ENCODE data around the gene FXYD3.

Gene FXYD3

DNA sequence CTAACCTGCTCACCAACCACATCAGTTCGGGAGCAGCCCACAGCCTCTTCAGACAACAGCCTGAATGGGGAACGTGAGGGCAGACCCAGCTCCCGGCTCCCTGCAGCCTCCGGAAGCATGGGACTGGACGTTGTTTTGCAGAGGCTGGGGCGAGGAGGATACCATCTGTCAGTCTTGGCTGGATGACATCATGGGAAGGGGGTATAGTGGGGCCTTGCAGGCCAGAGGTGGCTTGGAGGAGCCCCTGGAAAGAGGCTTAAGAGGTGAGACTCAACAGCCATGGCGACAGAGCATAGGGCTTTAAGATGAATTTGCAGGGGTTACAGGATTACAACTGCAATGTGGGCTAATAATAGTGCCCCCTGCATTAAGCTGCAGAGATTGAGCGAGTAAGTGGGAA, 1.5 kb downstream of the FXYD3 start:
- no peaks in the 10 kb centered on the region for H3K79me2 ChIP-seq (ENCODE audit: low read length)
- H3K4me1 ChIP-seq (ENCODE audit: low read length) = peaks cover 9% of the 10 kb centered on the region
- no peak overlapping the region for H3K4me2 ChIP-seq (ENCODE audit: low read length)
- peaks cover 21% of the 10 kb centered on the region for H3K27me3 ChIP-seq (ENCODE audit: low read depth, low read length)
- no peaks in the 10 kb centered on the region for H3K36me3 ChIP-seq (replicated peaks; ENCODE audit: low read depth, low read length)
- no peak overlapping the region for H3K27ac ChIP-seq (ENCODE audit: low read length)
- H2AFZ ChIP-seq (ENCODE audit: low read depth, low read length) = no peak overlapping the region
- H3K4me3 ChIP-seq (ENCODE audit: low read length) = no peak overlapping the region
- no peaks in the 10 kb centered on the region for H3K9me3 ChIP-seq (ENCODE audit: insufficient read depth, low read length)
- no peak overlapping the region for H3K9ac ChIP-seq (ENCODE audit: low read length)
- TF ChIP-seq EZH2phosphoT487 (IDR thresholded peaks at IDR 0.05; ENCODE audit: low read depth) = no peak
- TF ChIP-seq, protein P1, sequence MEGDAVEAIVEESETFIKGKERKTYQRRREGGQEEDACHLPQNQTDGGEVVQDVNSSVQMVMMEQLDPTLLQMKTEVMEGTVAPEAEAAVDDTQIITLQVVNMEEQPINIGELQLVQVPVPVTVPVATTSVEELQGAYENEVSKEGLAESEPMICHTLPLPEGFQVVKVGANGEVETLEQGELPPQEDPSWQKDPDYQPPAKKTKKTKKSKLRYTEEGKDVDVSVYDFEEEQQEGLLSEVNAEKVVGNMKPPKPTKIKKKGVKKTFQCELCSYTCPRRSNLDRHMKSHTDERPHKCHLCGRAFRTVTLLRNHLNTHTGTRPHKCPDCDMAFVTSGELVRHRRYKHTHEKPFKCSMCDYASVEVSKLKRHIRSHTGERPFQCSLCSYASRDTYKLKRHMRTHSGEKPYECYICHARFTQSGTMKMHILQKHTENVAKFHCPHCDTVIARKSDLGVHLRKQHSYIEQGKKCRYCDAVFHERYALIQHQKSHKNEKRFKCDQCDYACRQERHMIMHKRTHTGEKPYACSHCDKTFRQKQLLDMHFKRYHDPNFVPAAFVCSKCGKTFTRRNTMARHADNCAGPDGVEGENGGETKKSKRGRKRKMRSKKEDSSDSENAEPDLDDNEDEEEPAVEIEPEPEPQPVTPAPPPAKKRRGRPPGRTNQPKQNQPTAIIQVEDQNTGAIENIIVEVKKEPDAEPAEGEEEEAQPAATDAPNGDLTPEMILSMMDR (IDR thresholded peaks at IDR 0.05; ENCODE audit: low read depth, low read length) = no peak
- H4K20me1 ChIP-seq (ENCODE audit: insufficient read depth, low read length) = no peaks in the 10 kb centered on the region

DNA sequence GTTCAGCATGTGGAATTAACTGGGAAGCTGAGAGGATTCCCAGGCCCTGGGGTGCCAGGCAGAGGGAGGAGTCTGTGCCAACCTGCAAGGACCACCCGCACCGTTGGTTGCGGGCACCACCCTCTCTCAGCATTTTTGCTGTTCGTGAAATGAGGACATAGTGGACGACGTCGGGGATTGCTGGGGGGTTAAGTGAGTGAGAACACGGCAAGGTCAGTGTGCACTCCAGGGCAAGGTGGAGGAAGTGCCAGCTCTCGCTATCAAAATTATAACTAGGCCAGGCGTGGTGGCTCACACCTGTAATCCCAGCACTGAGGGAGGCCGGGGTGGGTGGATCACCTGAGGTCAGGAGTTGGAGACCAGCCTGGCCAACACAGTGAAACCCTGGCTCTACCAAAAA, 2.2 kb downstream of the FXYD3 start:
- H3K9ac ChIP-seq (ENCODE audit: low read length) = no peak overlapping the region
- H3K4me2 ChIP-seq (ENCODE audit: low read length) = no peak overlapping the region
- H3K27ac ChIP-seq (ENCODE audit: low read length) = no peak overlapping the region
- H3K36me3 ChIP-seq (replicated peaks; ENCODE audit: low read depth, low read length) = no peaks in the 10 kb centered on the region
- peaks cover 21% of the 10 kb centered on the region for H3K27me3 ChIP-seq (ENCODE audit: low read depth, low read length)
- no peaks in the 10 kb centered on the region for H3K79me2 ChIP-seq (ENCODE audit: low read length)
- H3K4me1 ChIP-seq (ENCODE audit: low read length) = peaks cover 9% of the 10 kb centered on the region
- no peak for TF ChIP-seq EZH2phosphoT487 (IDR thresholded peaks at IDR 0.05; ENCODE audit: low read depth)
- TF ChIP-seq, protein P1 (IDR thresholded peaks at IDR 0.05; ENCODE audit: low read depth, low read length) = no peak
- H3K9me3 ChIP-seq (ENCODE audit: insufficient read depth, low read length) = no peaks in the 10 kb centered on the region
- H4K20me1 ChIP-seq (ENCODE audit: insufficient read depth, low read length) = no peaks in the 10 kb centered on the region
- H2AFZ ChIP-seq (ENCODE audit: low read depth, low read length) = no peak overlapping the region
- no peak overlapping the region for H3K4me3 ChIP-seq (ENCODE audit: low read length)

DNA sequence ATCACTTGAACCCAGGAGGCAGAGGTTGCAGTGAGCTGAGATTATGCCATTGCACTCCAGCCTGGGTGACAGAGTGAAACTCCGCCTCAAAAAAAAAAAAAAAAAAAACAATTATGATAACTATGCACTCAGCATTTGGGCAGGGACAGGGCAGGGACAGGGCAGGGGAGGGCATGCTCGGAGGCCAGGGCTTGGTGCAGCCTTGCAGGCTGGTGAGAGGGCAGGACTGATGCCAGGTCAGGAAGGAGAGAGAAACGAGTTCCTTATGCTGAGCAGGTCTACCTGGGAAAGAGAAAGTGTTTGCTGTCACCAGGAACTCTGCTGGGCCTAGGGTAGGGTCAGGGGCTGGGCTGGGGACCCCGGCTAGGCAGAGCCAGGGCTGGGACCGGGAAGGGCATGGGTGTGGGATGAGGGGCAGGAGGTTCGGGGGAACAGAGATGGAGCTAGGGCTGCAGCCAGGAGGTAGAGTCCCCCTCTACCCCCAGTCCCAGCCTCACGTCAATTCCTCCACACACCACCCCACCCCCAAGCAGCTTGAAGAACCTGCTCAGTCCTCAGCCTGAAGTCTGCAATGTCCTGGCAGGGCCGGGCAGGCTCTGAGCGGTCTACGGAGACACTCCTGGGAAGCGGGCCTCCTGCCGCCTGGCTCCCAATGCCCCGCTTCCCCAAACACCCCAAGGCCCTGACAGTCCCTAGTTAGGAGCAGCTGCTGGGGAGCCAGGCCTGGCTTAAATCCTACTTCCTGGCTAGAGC, 2.8 kb downstream of the FXYD3 start:
- no peak for TF ChIP-seq EZH2phosphoT487 (IDR thresholded peaks at IDR 0.05; ENCODE audit: low read depth)
- no peak overlapping the region for H3K4me2 ChIP-seq (ENCODE audit: low read length)

DNA sequence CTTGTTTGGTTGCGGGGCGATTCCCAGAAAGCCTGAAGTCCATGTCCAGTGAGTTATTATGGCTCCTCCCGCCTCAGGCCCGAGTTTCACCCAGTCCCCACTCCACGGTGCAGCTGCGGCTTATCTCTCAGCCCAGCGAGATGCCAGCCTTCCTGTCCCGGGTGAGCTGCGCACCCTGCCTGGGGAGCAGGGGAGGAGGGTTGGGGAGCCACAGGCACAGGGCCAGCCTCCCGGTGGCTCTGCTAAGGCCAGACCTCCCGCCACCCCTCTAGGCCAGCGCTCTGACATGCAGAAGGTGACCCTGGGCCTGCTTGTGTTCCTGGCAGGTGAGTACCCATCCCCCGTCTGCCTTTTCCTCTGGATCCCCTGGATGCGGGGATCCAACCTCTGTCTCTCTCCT, 3.5 kb downstream of the FXYD3 start:
- no peak overlapping the region for H2AFZ ChIP-seq (ENCODE audit: low read depth, low read length)
- H3K9ac ChIP-seq (ENCODE audit: low read length) = no peak overlapping the region
- H4K20me1 ChIP-seq (ENCODE audit: insufficient read depth, low read length) = no peaks in the 10 kb centered on the region
- H3K79me2 ChIP-seq (ENCODE audit: low read length) = no peaks in the 10 kb centered on the region
- H3K27ac ChIP-seq (ENCODE audit: low read length) = no peak overlapping the region
- no peaks in the 10 kb centered on the region for H3K36me3 ChIP-seq (replicated peaks; ENCODE audit: low read depth, low read length)
- peaks cover 13% of the 10 kb centered on the region for H3K4me1 ChIP-seq (ENCODE audit: low read length)
- TF ChIP-seq EZH2phosphoT487 (IDR thresholded peaks at IDR 0.05; ENCODE audit: low read depth) = no peak
- TF ChIP-seq, protein P1 (IDR thresholded peaks at IDR 0.05; ENCODE audit: low read depth, low read length) = no peak
- H3K27me3 ChIP-seq (ENCODE audit: low read depth, low read length) = peaks cover 21% of the 10 kb centered on the region
- no peak overlapping the region for H3K4me3 ChIP-seq (ENCODE audit: low read length)
- no peak overlapping the region for H3K4me2 ChIP-seq (ENCODE audit: low read length)
- no peaks in the 10 kb centered on the region for H3K9me3 ChIP-seq (ENCODE audit: insufficient read depth, low read length)

More for the DNA sequence above, 2.8 kb downstream of the FXYD3 start:
- Histone ChIP-seq H3K27me3 (ENCODE audit: low read depth, low read length) (peaks cover 21% of the 10 kb centered on the region), H4K20me1 (ENCODE audit: insufficient read depth, low read length) (no peaks in the 10 kb centered on the region), H3K27ac (ENCODE audit: low read length) (no peak overlapping the region), H3K79me2 (ENCODE audit: low read length) (no peaks in the 10 kb centered on the region), H2AFZ (ENCODE audit: low read depth, low read length) (no peak overlapping the region), H3K4me1 (ENCODE audit: low read length) (peaks cover 9% of the 10 kb centered on the region), H3K9me3 (ENCODE audit: insufficient read depth, low read length) (no peaks in the 10 kb centered on the region), H3K4me3 (ENCODE audit: low read length) (no peak overlapping the region), H3K9ac (ENCODE audit: low read length) (no peak overlapping the region), H3K36me3 (replicated peaks; ENCODE audit: low read depth, low read length) (no peaks in the 10 kb centered on the region)

Data from OCI-LY3 (cell line).